Measurements from ENCODE around the gene ZMYM3.
A peak's percentile ranks its signal among the peaks of the same experiment; 100 is the strongest.

Gene ZMYM3

GRCh38 chrX:71214152-71214551, 39.8 kb downstream of the ZMYM3 start:
- no peak for DNase-seq (ENCODE audit: low spot score)

GRCh38 chrX:71212536-71212935, 41.4 kb downstream of the ZMYM3 start:
- no peak for DNase-seq (ENCODE audit: low spot score)

GRCh38 chrX:71210816-71211215, 43.1 kb downstream of the ZMYM3 start:
- DNase-seq (ENCODE audit: low spot score) = no peak

- DNase-seq (ENCODE audit: low spot score) = no peak
Measured at GRCh38 chrX:71199252-71200008, 54.5 kb downstream of the ZMYM3 start.

- DNase-seq (ENCODE audit: low spot score) = peak; percentile 12
Measured at GRCh38 chrX:71198066-71198465, 55.9 kb downstream of the ZMYM3 start.

- DNase-seq (ENCODE audit: low spot score) = no peak
Measured at GRCh38 chrX:71195964-71196649, 57.8 kb downstream of the ZMYM3 start.

- no peak for DNase-seq (ENCODE audit: low spot score)
Measured at GRCh38 chrX:71191248-71191647, 62.7 kb downstream of the ZMYM3 start.

All from Ammon's horn (tissue), 1 donor.